Endothelial cell of umbilical vein (primary cell): ENCODE data around the gene MYF6. TPM values are rescaled to one million over a fixed set of nuclear protein-coding genes. Genes with fewer than 3 reads are reported as not detected.

Experiments
- BruUV-seq: library from RNA; stranded (reverse); fragments of 400-500 nt; replicated peaks from 2 replicates; lab custom pipeline; 2021; lab: Mats Ljungman, UMichigan
- CTCF ChIA-PET: fragments of 300-600, 350-600 bp; sonication (Branson Sonifier 250); formaldehyde crosslinking; loops from one replicate; lab custom pipeline; 2021; ENCODE audit warnings: antibody characterized with exemption, inconsistent platforms; lab: Charles Lee
- POLR2A ChIA-PET: fragments of 300-600, 350-600 bp; sonication (Branson Sonifier 250); formaldehyde crosslinking; loops from one replicate; lab custom pipeline; 2021; ENCODE audit warnings: antibody characterized with exemption, inconsistent platforms; lab: Charles Lee
- DNase-seq: peaks from one replicate; pipeline ENCODE4 v3.0.0-alpha.2; 2011; ENCODE audit warnings: low read depth, low spot score
- FAIRE-seq: peaks from 2 replicates; lab custom pipeline; 2011; peaks lifted over from hg19 to GRCh38; lab: Jason Lieb, UNC
- H2AFZ ChIP-seq: 2 replicates; pipeline ENCODE4 v1.6.0; 2012; ENCODE audit warnings: low read depth, low read length, control low read depth, inconsistent platforms
- H3K27ac ChIP-seq: 2 replicates; pipeline ENCODE4 v1.5.1; 2011; ENCODE audit warnings: low read depth, mild to moderate bottlenecking, control low read depth, low read length, moderate library complexity; ENCODE audit not compliant: insufficient read depth
- H3K27me3 ChIP-seq, 2 experiments: 2 replicates each; pipeline versions ENCODE4 v1.6.0 to v1.6.1; 2011; ENCODE audit warnings: low read length in 2 of 2, mixed read lengths in 1 of 2; ENCODE audit not compliant: control insufficient read depth in 2 of 2, insufficient read depth in 2 of 2
- H3K36me3 ChIP-seq, 2 experiments: 2 replicates in 1 of 2; 3 replicates in 1 of 2; pipeline ENCODE4 v1.5.1; 2011; ENCODE audit warnings: low read length in 2 of 2, mild to moderate bottlenecking in 1 of 2, moderate library complexity in 1 of 2; ENCODE audit not compliant: control insufficient read depth in 2 of 2, insufficient read depth in 2 of 2; ENCODE audit errors: extremely low read depth in 1 of 2
- H3K4me1 ChIP-seq: 3 replicates; pipeline ENCODE4 v1.5.1; 2011; ENCODE audit warnings: mild to moderate bottlenecking, low read length; ENCODE audit not compliant: control insufficient read depth, insufficient read depth; ENCODE audit errors: extremely low read depth
- H3K4me2 ChIP-seq: 2 replicates; pipeline ENCODE4 v1.6.1; 2011; ENCODE audit warnings: low read length, control low read depth, mixed read lengths; ENCODE audit not compliant: insufficient read depth
- H3K4me3 ChIP-seq, 3 experiments: fragments of 200-600 bp in 1 of 3; sonication (generic), shearing (Covaris generic) in 1 of 3; replicated peaks in 1 of 3; 2 replicates each; pipeline ENCODE4 v1.5.1; 2011 to 2016; ENCODE audit warnings: control low read depth in 3 of 3, low read length in 3 of 3, mild to moderate bottlenecking in 2 of 3, inconsistent platforms in 1 of 3, low read depth in 1 of 3, moderate library complexity in 1 of 3; ENCODE audit not compliant: insufficient read depth in 1 of 3
- H3K79me2 ChIP-seq: 2 replicates; pipeline ENCODE4 v1.6.0; 2012; ENCODE audit warnings: low read length, inconsistent platforms; ENCODE audit not compliant: control insufficient read depth, insufficient read depth
- H3K9ac ChIP-seq: replicated peaks from 2 replicates; pipeline ENCODE3; 2011; ENCODE audit warnings: low read length, control low read depth; ENCODE audit not compliant: insufficient read depth; ENCODE audit errors: extremely low read depth
- H3K9me1 ChIP-seq: replicated peaks from 3 replicates; pipeline ENCODE4 v1.6.0; 2011; ENCODE audit warnings: mild to moderate bottlenecking, low read length; ENCODE audit not compliant: control insufficient read depth, insufficient read depth; ENCODE audit errors: extremely low read depth
- H3K9me3 ChIP-seq: replicated peaks from 2 replicates; pipeline ENCODE4 v1.5.1; 2012; ENCODE audit warnings: low read length, inconsistent platforms; ENCODE audit not compliant: control insufficient read depth, insufficient read depth
- H4K20me1 ChIP-seq: replicated peaks from 2 replicates; pipeline ENCODE3; 2011; ENCODE audit warnings: mild to moderate bottlenecking, low read length; ENCODE audit not compliant: control insufficient read depth, insufficient read depth; ENCODE audit errors: extremely low read depth
- CTCF ChIP-seq, 2 donors: IDR thresholded peaks; 1 replicate in 1 of 2; 2 replicates in 1 of 2; pipeline ENCODE4 v1.5.1; 2011; ENCODE audit warnings: low read length in 2 of 2, mild to moderate bottlenecking in 2 of 2, moderate library complexity in 2 of 2, control low read depth in 1 of 2, inconsistent platforms in 1 of 2, low read depth in 1 of 2; ENCODE audit not compliant: insufficient read depth in 1 of 2; ENCODE audit errors: extremely low read depth in 1 of 2
- EZH2 ChIP-seq: IDR thresholded peaks from 2 replicates; pipeline ENCODE4 v1.6.1; 2012; ENCODE audit warnings: borderline replicate concordance, low read depth, mild to moderate bottlenecking, moderate library complexity, low read length, inconsistent platforms; ENCODE audit not compliant: severe bottlenecking
- FOS ChIP-seq: IDR thresholded peaks from 2 replicates; pipeline ENCODE4 v1.6.1; 2011; ENCODE audit warnings: mild to moderate bottlenecking, low read length, moderate library complexity, borderline replicate concordance; ENCODE audit not compliant: insufficient read depth
- GATA2 ChIP-seq: IDR thresholded peaks from 2 replicates; pipeline ENCODE4 v1.7.0; 2011; ENCODE audit warnings: low read depth, mild to moderate bottlenecking, moderate library complexity, mixed read lengths, low read length; ENCODE audit not compliant: insufficient read length, insufficient read depth
- JUN ChIP-seq: IDR thresholded peaks from 2 replicates; pipeline ENCODE4 v1.6.1; 2011; ENCODE audit warnings: borderline replicate concordance, low read depth; ENCODE audit not compliant: insufficient read length, insufficient read depth
- MAX ChIP-seq: IDR thresholded peaks from 2 replicates; pipeline ENCODE4 v1.6.1; 2011; ENCODE audit not compliant: insufficient read depth, insufficient read length
- MYC ChIP-seq: IDR thresholded peaks from one replicate; pipeline ENCODE4 v1.6.1; 2011; ENCODE audit warnings: mild to moderate bottlenecking, low read depth, low read length
- POLR2A ChIP-seq: IDR thresholded peaks from 2 replicates; pipeline ENCODE4 v1.6.1; 2012; ENCODE audit warnings: low read depth, mild to moderate bottlenecking, control low read depth, low read length
- POLR2AphosphoS5 ChIP-seq: IDR thresholded peaks from 2 replicates; pipeline ENCODE4 v1.6.1; 2012; ENCODE audit warnings: low read depth, mild to moderate bottlenecking, control low read depth, low read length, moderate library complexity; ENCODE audit not compliant: insufficient read depth
- dilution Hi-C: fragments of 300-500 bp; cut with MboI; formaldehyde crosslinking; loops from one replicate; pipeline ENCODE4 v1.15.0; 2019; ENCODE audit warnings: low sequenced_read_pairs; ENCODE audit not compliant: extremely low pct_ligation_motif_present
- intact Hi-C: fragments of 100-400 bp; cut with micrococcal nuclease; formaldehyde crosslinking; loops from one replicate; pipeline ENCODE4 v1.10.0; 2022
- polyA plus RNA-seq, 4 experiments: library from polyadenylated mRNA; depleted of rRNA in 3 of 4; stranded (reverse) in 3 of 4; unstranded in 1 of 4; fragments of >200 nt; gene quantifications; 2 replicates each; pipeline versions ENCODE4 v1.2.1 to v1.2.3, GENCODE V29; 2011 to 2012; ENCODE audit warnings: missing spikeins in 1 of 4
- total RNA-seq: library from RNA; stranded (reverse); gene quantifications from 2 replicates; pipeline ENCODE4 v1.2.3, GENCODE V29; 2021

The MYF6 gene
- total and polyA plus RNA-seq, 2 donors (not counting 3 experiments of a cell fraction or from before 2014, with no cell fraction given): not detected

GRCh38 chr12:80659512-80660063, 47.8 kb upstream of the MYF6 start:
- H2AFZ ChIP-seq: no peak overlapping the region
- no peaks in the 10 kb centered on the region for H3K4me1 ChIP-seq
- dilution Hi-C loops: no loop called here
- intact Hi-C loops: no loop called here
- no peaks in the 10 kb centered on the region for H3K79me2 ChIP-seq
- no peak for FAIRE-seq
- no peaks in the 10 kb centered on the region for H4K20me1 ChIP-seq
- ChIA-PET POLR2A (no interaction called here), CTCF (interaction anchor here (0.9 kb wide), 1 partner anchor 13 kb away, joined by 3 read pairs; no protein-coding TSS in a partner anchor)
- no peaks in the 10 kb centered on the region for H3K27me3 ChIP-seq
- no peak for TF ChIP-seq POLR2AphosphoS5
- no peak for TF ChIP-seq POLR2A
- TF ChIP-seq GATA2: no peak
- TF ChIP-seq FOS: no peak
- TF ChIP-seq JUN: no peak
- TF ChIP-seq MYC: no peak
- no peak for TF ChIP-seq MAX
- TF ChIP-seq EZH2: no peak
- TF ChIP-seq CTCF (IDR thresholded peaks at IDR 0.05; ENCODE audit: extremely low read depth in 1 of 2, insufficient read depth in 1 of 2, low read depth in 1 of 2, low read length in 2 of 2): no peak
- H3K9me3 ChIP-seq: no peaks in the 10 kb centered on the region
- H3K4me3 ChIP-seq: no peak overlapping the region
- no peak overlapping the region for H3K4me2 ChIP-seq
- no peaks in the 10 kb centered on the region for H3K9me1 ChIP-seq
- H3K27ac ChIP-seq: no peak overlapping the region
- DNase-seq: no peak
- no peak overlapping the region for H3K9ac ChIP-seq
- BruUV-seq: no TSS peak
- H3K36me3 ChIP-seq: no peaks in the 10 kb centered on the region
